Smooth muscle cell (in vitro differentiated cells): ENCODE measurements around the gene GFRA4. TPM values are rescaled to one million over a fixed set of nuclear protein-coding genes. Genes with fewer than 3 reads are reported as not detected.

Experiments used
- DNase-seq: peaks from one replicate; lab custom pipeline; 2025; ENCODE audit not compliant: unreplicated experiment; lab: John Stamatoyannopoulos, UW
- H2AFZ ChIP-seq: fragments of 200-600 bp; sonication (generic); 2 replicates; pipeline ENCODE4 v1.6.0; 2016; ENCODE audit warnings: antibody characterized with exemption, low read depth, mild to moderate bottlenecking
- H3F3A ChIP-seq: fragments of 200-600 bp; sonication (generic); 2 replicates; pipeline ENCODE4 v1.6.0; 2017; ENCODE audit warnings: antibody characterized with exemption, low read depth
- H3K27ac ChIP-seq: fragments of 200-600 bp; sonication (generic); 2 replicates; pipeline ENCODE4 v1.5.1; 2016; ENCODE audit warnings: low read depth, mild to moderate bottlenecking
- H3K27me3 ChIP-seq: fragments of 200-600 bp; sonication (generic); 2 replicates; pipeline ENCODE4 v1.6.1; 2016; ENCODE audit warnings: low read depth, mild to moderate bottlenecking
- H3K36me3 ChIP-seq: fragments of 200-600 bp; sonication (generic); 2 replicates; pipeline ENCODE4 v1.5.1; 2016; ENCODE audit warnings: low read depth
- H3K4me1 ChIP-seq: fragments of 200-600 bp; sonication (generic); 2 replicates; pipeline ENCODE4 v1.5.1; 2016; ENCODE audit warnings: low read depth
- H3K4me2 ChIP-seq: fragments of 200-600 bp; sonication (generic); 2 replicates; pipeline ENCODE4 v1.6.0; 2016; ENCODE audit warnings: mild to moderate bottlenecking
- H3K4me3 ChIP-seq: fragments of 200-600 bp; sonication (generic); 2 replicates; pipeline ENCODE4 v1.5.1; 2016; ENCODE audit warnings: mild to moderate bottlenecking
- H3K79me2 ChIP-seq: fragments of 200-600 bp; sonication (generic); 2 replicates; pipeline ENCODE4 v1.6.0; 2016; ENCODE audit warnings: low read depth, mild to moderate bottlenecking
- H3K9ac ChIP-seq: fragments of 200-600 bp; sonication (generic); 2 replicates; pipeline ENCODE4 v1.6.0; 2016; ENCODE audit warnings: low read depth
- H3K9me3 ChIP-seq: fragments of 200-600 bp; sonication (generic); replicated peaks from 2 replicates; pipeline ENCODE4 v1.5.1; 2016; ENCODE audit warnings: low read depth
- H4K20me1 ChIP-seq: fragments of 200-600 bp; sonication (generic); 2 replicates; pipeline ENCODE4 v1.6.0; 2016; ENCODE audit warnings: low read depth
- CTCF ChIP-seq: fragments of 200-600 bp; sonication (generic); IDR thresholded peaks from 2 replicates; pipeline ENCODE4 v1.5.1; 2017; ENCODE audit warnings: borderline replicate concordance, mild to moderate bottlenecking, antibody characterized with exemption; ENCODE audit not compliant: insufficient read depth, poor library complexity, severe bottlenecking
- whole genome bisulfite sequencing: methylation state at CpG from one replicate; pipeline ENCODE4 v1.1.7; 2016; ENCODE audit warnings: low lambda C conversion rate; 5-methylcytosine and 5-hydroxymethylcytosine counted together
- polyA plus RNA-seq: library from polyadenylated mRNA; unstranded; fragments of >200 nt; fragmentation: Nextera tagmentation; extraction: Ambion mirVana; gene quantifications from 2 replicates; pipeline ENCODE4 v1.2.1, GENCODE V29; 2016
- total RNA-seq: library from RNA; depleted of rRNA; stranded (reverse); fragments of >200 nt; gene quantifications from 2 replicates; pipeline ENCODE4 v1.2.3, GENCODE V29; 2014

The GFRA4 gene
- total and polyA plus RNA-seq, 2 experiments from 2014 or later = not detected

- DNase-seq = no peak
- H3K9ac ChIP-seq = no peak overlapping the region
- no peaks in the 10 kb centered on the region for H3K4me1 ChIP-seq
- H3K27ac ChIP-seq = no peak overlapping the region
- no peak for TF ChIP-seq CTCF
- H4K20me1 ChIP-seq = no peaks in the 10 kb centered on the region
- 95% methylated on average over 3 of the region's 3 CpGs for WGBS
- no peaks in the 10 kb centered on the region for H3K27me3 ChIP-seq
- H2AFZ ChIP-seq = no peak overlapping the region
- H3F3A ChIP-seq = no peaks in the 10 kb centered on the region
- no peaks in the 10 kb centered on the region for H3K79me2 ChIP-seq
- peaks cover 2% of the 10 kb centered on the region for H3K9me3 ChIP-seq
- H3K4me2 ChIP-seq = no peak overlapping the region
- H3K4me3 ChIP-seq = no peak overlapping the region
- peaks cover 7% of the 10 kb centered on the region for H3K36me3 ChIP-seq
These were observed 22.9 kb downstream of the GFRA4 start for GRCh38 chr20:3640259-3640658.

GRCh38 chr20:3635346-3635745, 27.9 kb downstream of the GFRA4 start:
- Histone ChIP-seq H3K4me1 (no peaks in the 10 kb centered on the region), H2AFZ (no peak overlapping the region), H3K27ac (no peak overlapping the region), H4K20me1 (no peaks in the 10 kb centered on the region), H3K4me3 (no peak overlapping the region), H3K27me3 (no peaks in the 10 kb centered on the region), H3K9me3 (no peaks in the 10 kb centered on the region), H3K36me3 (peaks cover 7% of the 10 kb centered on the region), H3K9ac (no peak overlapping the region), H3K79me2 (no peaks in the 10 kb centered on the region), H3K4me2 (no peak overlapping the region), H3F3A (no peaks in the 10 kb centered on the region)
- TF ChIP-seq CTCF = no peak
- 93% methylated on average over 1 of the region's 1 CpG for WGBS
- DNase-seq = no peak

- H3K9me3 ChIP-seq = no peaks in the 10 kb centered on the region
- H3K4me3 ChIP-seq = no peak overlapping the region
- no peaks in the 10 kb centered on the region for H3F3A ChIP-seq
- H3K27ac ChIP-seq = no peak overlapping the region
- no peaks in the 10 kb centered on the region for H3K27me3 ChIP-seq
- no peaks in the 10 kb centered on the region for H3K79me2 ChIP-seq
- H4K20me1 ChIP-seq = no peaks in the 10 kb centered on the region
- no peak overlapping the region for H2AFZ ChIP-seq
- no peak overlapping the region for H3K4me2 ChIP-seq
- H3K36me3 ChIP-seq = no peaks in the 10 kb centered on the region
- H3K9ac ChIP-seq = no peak overlapping the region
- no peaks in the 10 kb centered on the region for H3K4me1 ChIP-seq
- no peak for TF ChIP-seq CTCF
- DNase-seq = no peak
- WGBS = 75% methylated on average over 6 of the region's 6 CpGs
These were observed 29.2 kb downstream of the GFRA4 start for GRCh38 chr20:3633913-3634478.

GRCh38 chr20:3632311-3633004, 30.7 kb downstream of the GFRA4 start:
- Histone ChIP-seq H2AFZ (no peak overlapping the region), H3K4me3 (no peak overlapping the region), H3K4me2 (no peak overlapping the region), H3F3A (no peaks in the 10 kb centered on the region), H3K27me3 (no peaks in the 10 kb centered on the region), H3K36me3 (no peaks in the 10 kb centered on the region), H3K9me3 (no peaks in the 10 kb centered on the region), H3K27ac (no peak overlapping the region), H3K4me1 (no peaks in the 10 kb centered on the region), H3K79me2 (no peaks in the 10 kb centered on the region), H4K20me1 (no peaks in the 10 kb centered on the region), H3K9ac (no peak overlapping the region)
- 96% methylated on average over 7 of the region's 7 CpGs for WGBS
- no peak for TF ChIP-seq CTCF
- no peak for DNase-seq
